Pancreas (tissue), 10 donors: Measurements from ENCODE around the gene ATP5PO. TPM values are rescaled to one million over a fixed set of nuclear protein-coding genes. Genes with fewer than 3 reads are reported as not detected.
A peak's percentile ranks its signal among the peaks of the same experiment; 100 is the strongest.

Experiments
- ATAC-seq, 4 donors: fragments of 200-7000 bp; cut with Tn5 transposase; one replicate each; pipeline versions ENCODE4 v1.8.0 to v1.9.1; 2020; ENCODE audit warnings: mild to moderate bottlenecking in 4 of 4, moderate library complexity in 4 of 4
- DNase-seq, 6 donors: peaks; one replicate each; pipeline ENCODE4 v3.0.0-alpha.2; 2020
- FAIRE-seq: peaks from 2 replicates; lab custom pipeline; 2012; peaks lifted over from hg19 to GRCh38; lab: Jason Lieb, UNC
- H3K27ac ChIP-seq, 4 donors: fragments of 200-600 bp; sonication (generic); 1 replicate in 3 of 4; 2 replicates in 1 of 4; pipeline versions ENCODE4 v1.5.0 to v1.8.0; 2020
- H3K27me3 ChIP-seq, 4 donors: fragments of 200-600 bp; one replicate each; pipeline ENCODE4 v1.8.0; 2021
- H3K36me3 ChIP-seq, 3 donors: fragments of 200-600 bp; sonication (generic) in 1 of 3; one replicate each; pipeline versions ENCODE4 v1.5.0 to v1.8.0; 2020 to 2021
- H3K4me1 ChIP-seq, 3 donors: fragments of 200-600 bp; one replicate each; pipeline ENCODE4 v1.8.0; 2021
- H3K4me3 ChIP-seq, 4 donors: fragments of 200-600 bp; sonication (generic) in 2 of 4; one replicate each; pipeline versions ENCODE4 v1.5.0 to v1.8.0; 2020 to 2021
- H3K9me3 ChIP-seq, 4 donors: fragments of 200-600 bp; one replicate each; pipeline ENCODE4 v1.8.0; 2021
- CTCF ChIP-seq, 4 donors: fragments of 200-600 bp; sonication (generic) in 3 of 4; IDR thresholded peaks; one replicate each; pipeline versions ENCODE4 v1.5.0 to v1.8.0; 2021; ENCODE audit warnings: antibody characterized with exemption in 4 of 4
- WGBS, 2 donors: extraction: QIAGEN DNeasy Blood & Tissue Kit; methylation state at CpG; one replicate each; pipeline ENCODE4 v1.1.7; 2013; 5-methylcytosine and 5-hydroxymethylcytosine counted together
- intact Hi-C, 3 donors: fragments of 100-400 bp; cut with DNase I; formaldehyde crosslinking; loops; one replicate each; pipeline versions ENCODE4 v1.11.1 to v1.14.2; 2022
- polyA plus RNA-seq, 2 donors: library from polyadenylated mRNA; stranded (reverse); fragments of 200-250 nt; gene quantifications; one replicate each; pipeline ENCODE4 v1.2.3, GENCODE V29; 2013
- total RNA-seq, 6 donors: library from RNA; stranded (reverse); fragmentation: NEBNext Ultra II Directional in 4 of 6; extraction: Animal tissue kit (Norgen Biotek cat#: 25700) in 4 of 6; gene quantifications; one replicate each; pipeline versions ENCODE4 v1.2.1 to v1.2.4, GENCODE V29; 2021 to 2023
- donor health status: healthy with polysubstance abuse.
- donor health status: DM: no; HTN: no; CAD: no; lungs with moderate emphysema.
- donor health status: DM: no; HTN: no; CAD: no.
- donor health status: control.
- donor health status: control.
- donor health status: Bipolar disorder and iron deficiency.
- donor health status: DM: yes; HTN: yes; CAD: no.
- donor health status: DM: no; HTN: no; CAD: no.
- donor health status: DM: no; HTN: no; CAD: no.
- donor health status: DM: yes; HTN: yes; CAD: no.

Gene ATP5PO
- total and polyA plus RNA-seq, 8 donors: 52.0 to 124 (median 77.0) TPM

DNA sequence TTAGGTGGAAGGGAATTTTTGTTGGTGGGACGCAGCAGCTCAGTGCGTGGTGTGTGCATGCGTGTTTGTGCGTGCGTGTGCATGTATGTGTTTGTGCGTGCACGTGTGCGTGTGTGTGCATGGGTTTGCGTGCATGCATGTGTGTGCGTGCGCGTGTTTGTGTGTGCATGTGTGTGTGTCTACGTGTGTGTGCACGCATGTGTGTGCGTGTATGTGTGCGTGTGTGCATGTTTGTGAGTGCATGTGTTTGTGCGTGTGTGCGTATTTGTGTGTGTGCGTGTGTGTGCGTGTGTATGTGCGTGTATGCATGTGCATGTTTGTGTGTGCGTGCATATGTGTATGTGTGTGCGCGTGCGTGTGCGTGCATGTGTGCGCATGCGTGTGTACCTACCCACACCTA lies 20.2 kb downstream of the ATP5PO start:
- DNase-seq (no peak), ATAC-seq (no peak), FAIRE-seq (no peak)
- H3K4me3 ChIP-seq: no peak overlapping the region
- no peaks in the 10 kb centered on the region for H3K9me3 ChIP-seq
- no peaks in the 10 kb centered on the region for H3K36me3 ChIP-seq
- intact Hi-C loops: no loop called here
- H3K27me3 ChIP-seq: no peaks in the 10 kb centered on the region
- 72 to 92% methylated on average over 28 of the region's 28 CpGs for WGBS, 2 donors
- TF ChIP-seq CTCF (IDR thresholded peaks at IDR 0.05): no peak
- peaks cover 0 to 6% (median 0%) of the 10 kb centered on the region in 3 donors for H3K4me1 ChIP-seq
- H3K27ac ChIP-seq: no peak overlapping the region

- FAIRE-seq: no peak
- H3K27ac ChIP-seq: no peak overlapping the region
- ATAC-seq: peak; percentile 70 to 96 (median 94)
- H3K9me3 ChIP-seq: no peaks in the 10 kb centered on the region
- H3K27me3 ChIP-seq: no peaks in the 10 kb centered on the region
- peaks cover 0 to 6% (median 0%) of the 10 kb centered on the region in 3 donors for H3K4me1 ChIP-seq
- peak in 3 of 4 donors; percentile 28 to 48 (median 30) for TF ChIP-seq CTCF (IDR thresholded peaks at IDR 0.05)
- no peaks in the 10 kb centered on the region for H3K36me3 ChIP-seq
- H3K4me3 ChIP-seq: peak overlapping the region in 1 of 4 donors; percentile 6
- peak; percentile 39 to 72 (median 58) for DNase-seq
- WGBS, 2 donors: 2 to 3% methylated on average over 20 of the region's 20 CpGs
- intact Hi-C loops: no loop called here
Observed at GRCh38 chr21:33894736-33895288, 20.8 kb downstream of the ATP5PO start.

GRCh38 chr21:33893917-33894316 lies 21.7 kb downstream of the ATP5PO start:
- Histone ChIP-seq H3K27ac (no peak overlapping the region), H3K27me3 (no peaks in the 10 kb centered on the region), H3K4me3 (no peak overlapping the region), H3K36me3 (no peaks in the 10 kb centered on the region), H3K9me3 (no peaks in the 10 kb centered on the region), H3K4me1 (peaks cover 0 to 6% (median 0%) of the 10 kb centered on the region in 3 donors)
- ATAC-seq: no peak
- FAIRE-seq: no peak
- intact Hi-C loops: no loop called here
- no peak for TF ChIP-seq CTCF (IDR thresholded peaks at IDR 0.05)
- DNase-seq: no peak
- WGBS, 2 donors: 81 to 82% methylated on average over 4 of the region's 4 CpGs

DNA sequence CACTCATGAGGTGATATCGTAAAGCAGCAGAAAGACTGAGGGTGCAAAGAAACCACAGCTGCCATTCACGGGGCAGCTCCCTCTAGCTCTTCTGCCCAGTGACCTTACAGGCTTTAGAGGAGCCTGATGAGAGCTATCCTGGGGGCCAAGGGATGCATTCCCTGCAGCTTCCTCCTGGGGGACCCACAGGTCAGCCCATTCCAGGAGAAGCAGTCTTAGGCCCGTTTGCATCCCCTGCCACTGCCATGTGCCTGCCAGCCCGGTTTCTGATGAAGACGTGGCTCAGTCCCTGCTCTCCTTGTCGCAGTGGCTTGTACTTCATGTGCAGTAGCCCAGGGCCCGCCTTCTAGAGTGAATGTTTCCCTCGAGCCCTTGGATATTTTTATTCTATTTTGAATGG lies 22.8 kb downstream of the ATP5PO start:
- Histone ChIP-seq H3K4me1 (peaks cover 0 to 6% (median 0%) of the 10 kb centered on the region in 3 donors), H3K36me3 (no peaks in the 10 kb centered on the region), H3K9me3 (no peaks in the 10 kb centered on the region), H3K4me3 (no peak overlapping the region), H3K27me3 (no peaks in the 10 kb centered on the region), H3K27ac (no peak overlapping the region)
- 69 to 78% methylated on average over 8 of the region's 8 CpGs for WGBS, 2 donors
- no peak for TF ChIP-seq CTCF (IDR thresholded peaks at IDR 0.05)
- intact Hi-C loops: no loop called here
- ATAC-seq (no peak), DNase-seq (no peak), FAIRE-seq (no peak)

- FAIRE-seq (no peak), DNase-seq (no peak), ATAC-seq (no peak)
- no peak for TF ChIP-seq CTCF (IDR thresholded peaks at IDR 0.05)
- Histone ChIP-seq H3K4me3 (no peak overlapping the region), H3K36me3 (no peaks in the 10 kb centered on the region), H3K27ac (no peak overlapping the region), H3K9me3 (no peaks in the 10 kb centered on the region), H3K27me3 (no peaks in the 10 kb centered on the region), H3K4me1 (peaks cover 0 to 6% (median 0%) of the 10 kb centered on the region in 3 donors)
- intact Hi-C loops: no loop called here
- WGBS, 2 donors: 78 to 85% methylated on average over 5 of the region's 5 CpGs
Observed at GRCh38 chr21:33890187-33890586, 25.4 kb downstream of the ATP5PO start.
